IMR-90 (cell line): ENCODE data around the gene BTN2A1.

ENCODE experiments used
- CEBPB ChIP-seq: IDR thresholded peaks from 2 replicates; pipeline ENCODE4 v1.6.1; 2012; ENCODE audit warnings: low read depth, low read length, improper control_type of control experiment
- CTCF ChIP-seq: conservative IDR thresholded peaks from 2 replicates; pipeline ENCODE4 v1.5.1; 2012; ENCODE audit warnings: mild to moderate bottlenecking, low read depth, low read length, improper control_type of control experiment
- FOS ChIP-seq: fragments of 150-350 bp; IDR thresholded peaks from 2 replicates; pipeline ENCODE4 v1.6.1; 2016; ENCODE audit warnings: low read depth, low read length
- MAZ ChIP-seq: IDR thresholded peaks from 2 replicates; pipeline ENCODE4 v1.6.1; 2012; ENCODE audit warnings: low read depth, mild to moderate bottlenecking, low read length, improper control_type of control experiment, moderate library complexity, borderline replicate concordance
- MXI1 ChIP-seq: IDR thresholded peaks from 2 replicates; pipeline ENCODE4 v1.6.1; 2012; ENCODE audit warnings: low read depth, mild to moderate bottlenecking, low read length, moderate library complexity, borderline replicate concordance
- NFE2L2 ChIP-seq: fragments of 150-350 bp; IDR thresholded peaks from 2 replicates; pipeline ENCODE4 v1.6.1; 2016; ENCODE audit warnings: low read depth, mild to moderate bottlenecking, low read length
- POLR2A ChIP-seq: IDR thresholded peaks from 2 replicates; pipeline ENCODE4 v1.6.1; 2012; ENCODE audit warnings: mild to moderate bottlenecking, low read depth, low read length
- RAD21 ChIP-seq: IDR thresholded peaks from 2 replicates; pipeline ENCODE4 v1.6.1; 2012; ENCODE audit warnings: low read length, improper control_type of control experiment
- SMC3 ChIP-seq: fragments of 150-350 bp; IDR thresholded peaks from 2 replicates; pipeline ENCODE4 v1.6.1; 2016; ENCODE audit warnings: low read depth, mild to moderate bottlenecking, antibody characterized with exemption, low read length, moderate library complexity
- TF ChIP-seq, protein P1 (sequence below): fragments of 150-350 bp; IDR thresholded peaks from 2 replicates; pipeline ENCODE4 v1.6.1; 2017; ENCODE audit warnings: mild to moderate bottlenecking, antibody characterized with exemption, low read length, low read depth

DNA sequence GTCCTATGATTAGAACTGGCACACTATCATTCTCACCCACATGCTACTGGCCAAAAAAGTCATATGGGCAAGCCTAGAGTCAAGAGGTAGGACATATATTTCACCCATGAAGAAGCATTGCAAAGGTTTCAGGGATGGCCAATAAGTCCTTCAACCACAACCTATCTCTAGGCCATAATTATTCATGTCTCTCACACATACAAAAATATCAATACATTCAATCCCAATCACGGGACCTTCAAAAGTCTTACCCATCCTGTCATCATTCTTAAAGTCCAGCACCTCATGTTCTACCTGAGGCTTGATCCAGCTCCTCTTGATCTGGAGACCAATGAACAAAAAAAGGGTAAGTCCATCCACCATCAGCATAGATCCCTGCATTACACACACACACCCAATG lies 29.7 kb downstream of the BTN2A1 start:
- TF ChIP-seq CEBPB (no peak), MAZ (no peak), MXI1 (no peak), SMC3 (no peak), RAD21 (no peak), CTCF (no peak), POLR2A (no peak), NFE2L2 (no peak), FOS (no peak)
- TF ChIP-seq, protein P1, sequence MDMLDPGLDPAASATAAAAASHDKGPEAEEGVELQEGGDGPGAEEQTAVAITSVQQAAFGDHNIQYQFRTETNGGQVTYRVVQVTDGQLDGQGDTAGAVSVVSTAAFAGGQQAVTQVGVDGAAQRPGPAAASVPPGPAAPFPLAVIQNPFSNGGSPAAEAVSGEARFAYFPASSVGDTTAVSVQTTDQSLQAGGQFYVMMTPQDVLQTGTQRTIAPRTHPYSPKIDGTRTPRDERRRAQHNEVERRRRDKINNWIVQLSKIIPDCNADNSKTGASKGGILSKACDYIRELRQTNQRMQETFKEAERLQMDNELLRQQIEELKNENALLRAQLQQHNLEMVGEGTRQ = no peak
